Body of pancreas (tissue), 4 donors: ENCODE measurements around the gene ITGBL1. TPM values are rescaled to one million over a fixed set of nuclear protein-coding genes. Genes with fewer than 3 reads are reported as not detected.

Source experiments
- ATAC-seq: fragments of 150-250 bp; one replicate; pipeline ENCODE4 v1.9.1; 2016
- DNase-seq, 4 donors: peaks; one replicate each; pipeline ENCODE4 v3.0.0-alpha.2; 2019
- H3K27ac ChIP-seq, 4 donors: fragments of 200-600 bp; sonication (generic); 1 replicate in 3 of 4; 2 replicates in 1 of 4; pipeline versions ENCODE4 v1.5.1 to v1.6.1; 2016 to 2019; ENCODE audit warnings: mild to moderate bottlenecking in 1 of 4, mixed read lengths in 1 of 4, moderate library complexity in 1 of 4
- H3K27me3 ChIP-seq, 2 donors: fragments of 200-600 bp; sonication (generic); one replicate each; pipeline ENCODE4 v1.6.0; 2016; ENCODE audit warnings: mild to moderate bottlenecking in 1 of 2
- H3K36me3 ChIP-seq, 2 donors: fragments of 200-600 bp; sonication (generic); replicated peaks in 1 of 2; 2 replicates each; pipeline ENCODE4 v1.5.1; 2016; ENCODE audit warnings: low read depth in 2 of 2; ENCODE audit not compliant: insufficient read depth in 1 of 2
- H3K4me1 ChIP-seq: fragments of 200-600 bp; sonication (generic); one replicate; pipeline ENCODE4 v1.6.0; 2016
- H3K4me3 ChIP-seq, 2 donors: fragments of 200-600 bp; sonication (generic); 1 replicate in 1 of 2; 2 replicates in 1 of 2; pipeline ENCODE4 v1.5.1; 2016 to 2019
- H3K9me3 ChIP-seq, 3 donors: fragments of 200-600 bp; sonication (generic); 1 replicate in 2 of 3; 2 replicates in 1 of 3; pipeline ENCODE4 v1.5.1; 2016
- POLR2A ChIP-seq, 3 donors: fragments of 450-650 bp; IDR thresholded peaks; one replicate each; pipeline ENCODE4 v1.6.1; 2016; ENCODE audit warnings: antibody characterized with exemption in 3 of 3, mild to moderate bottlenecking in 2 of 3
- WGBS, 2 donors: methylation state at CpG; one replicate each; pipeline ENCODE4 v1.1.5; 2017; 5-methylcytosine and 5-hydroxymethylcytosine counted together
- intact Hi-C: fragments of 100-400 bp; cut with DNase I; formaldehyde crosslinking; loops from one replicate; pipeline ENCODE4 v1.15.1; 2023
- total RNA-seq, 2 donors: library from RNA; depleted of rRNA; stranded (reverse); fragments of >200 nt; gene quantifications; one replicate each; pipeline ENCODE4 v1.1.0, GENCODE V29; 2016
- TF ChIP-seq, protein P1 (sequence below), 7 experiments: fragments of 450-650 bp in 4 of 7; fragments of 200-600 bp in 3 of 7; sonication (generic) in 3 of 7; IDR thresholded peaks; one replicate each; pipeline ENCODE4 v1.5.1; 2016 to 2019; ENCODE audit warnings: antibody characterized with exemption in 7 of 7

ITGBL1 gene
- total RNA-seq, 2 donors from 2014 or later = 1.3 to 10.4 TPM

DNA sequence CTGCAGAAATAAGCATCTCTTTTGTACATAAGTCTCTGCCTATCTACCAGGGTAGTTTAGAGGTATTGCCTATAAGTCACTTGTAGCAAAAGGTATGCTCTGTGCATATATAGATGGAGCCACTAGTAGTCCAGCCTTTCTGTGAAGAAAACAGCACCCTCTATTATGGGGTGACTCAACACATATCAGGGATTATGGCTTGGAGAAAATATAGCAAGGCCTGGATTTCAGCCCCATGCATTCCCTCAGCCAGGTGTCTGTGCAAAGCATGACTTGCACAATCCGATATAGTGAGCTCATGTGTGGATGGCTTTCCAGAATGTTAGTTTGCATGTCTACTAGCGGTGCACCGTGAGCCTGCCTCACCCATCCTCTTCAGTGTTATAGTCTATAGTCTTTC, 22.7 kb upstream of the ITGBL1 start:
- no peaks in the 10 kb centered on the region for H3K9me3 ChIP-seq
- TF ChIP-seq, protein P1, sequence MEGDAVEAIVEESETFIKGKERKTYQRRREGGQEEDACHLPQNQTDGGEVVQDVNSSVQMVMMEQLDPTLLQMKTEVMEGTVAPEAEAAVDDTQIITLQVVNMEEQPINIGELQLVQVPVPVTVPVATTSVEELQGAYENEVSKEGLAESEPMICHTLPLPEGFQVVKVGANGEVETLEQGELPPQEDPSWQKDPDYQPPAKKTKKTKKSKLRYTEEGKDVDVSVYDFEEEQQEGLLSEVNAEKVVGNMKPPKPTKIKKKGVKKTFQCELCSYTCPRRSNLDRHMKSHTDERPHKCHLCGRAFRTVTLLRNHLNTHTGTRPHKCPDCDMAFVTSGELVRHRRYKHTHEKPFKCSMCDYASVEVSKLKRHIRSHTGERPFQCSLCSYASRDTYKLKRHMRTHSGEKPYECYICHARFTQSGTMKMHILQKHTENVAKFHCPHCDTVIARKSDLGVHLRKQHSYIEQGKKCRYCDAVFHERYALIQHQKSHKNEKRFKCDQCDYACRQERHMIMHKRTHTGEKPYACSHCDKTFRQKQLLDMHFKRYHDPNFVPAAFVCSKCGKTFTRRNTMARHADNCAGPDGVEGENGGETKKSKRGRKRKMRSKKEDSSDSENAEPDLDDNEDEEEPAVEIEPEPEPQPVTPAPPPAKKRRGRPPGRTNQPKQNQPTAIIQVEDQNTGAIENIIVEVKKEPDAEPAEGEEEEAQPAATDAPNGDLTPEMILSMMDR (IDR thresholded peaks at IDR 0.05) = no peak
- no peak for TF ChIP-seq POLR2A (IDR thresholded peaks at IDR 0.05)
- intact Hi-C loops = no loop called here
- no peak overlapping the region for H3K4me3 ChIP-seq
- H3K27ac ChIP-seq = no peak overlapping the region
- peaks cover under 1% of the 10 kb centered on the region for H3K4me1 ChIP-seq
- no peaks in the 10 kb centered on the region for H3K36me3 ChIP-seq
- ATAC-seq (no peak), DNase-seq (no peak)
- H3K27me3 ChIP-seq = no peaks in the 10 kb centered on the region
- 90 to 98% methylated on average over 3 of the region's 3 CpGs for WGBS, 2 donors

DNA sequence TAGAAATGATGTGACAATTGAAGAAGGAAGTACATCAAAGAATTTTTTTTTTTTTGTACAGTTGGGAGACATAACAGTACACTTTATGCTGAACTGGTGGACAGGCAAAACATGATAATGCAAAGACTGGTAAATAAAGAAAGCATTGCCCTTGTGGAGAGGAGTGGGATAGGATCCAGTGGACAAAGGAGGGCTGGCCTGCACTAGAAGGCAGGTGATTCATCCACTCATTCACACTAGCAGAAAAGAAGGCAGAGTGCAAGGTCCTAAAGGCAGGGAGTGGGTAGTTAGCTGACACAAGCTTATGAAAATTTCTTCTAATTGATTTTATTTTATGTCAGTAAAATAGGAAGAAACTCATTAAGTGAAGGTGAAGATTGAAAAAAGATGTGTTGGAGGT, 18.6 kb upstream of the ITGBL1 start:
- Histone ChIP-seq H3K27me3 (no peaks in the 10 kb centered on the region), H3K27ac (no peak overlapping the region), H3K4me1 (no peaks in the 10 kb centered on the region), H3K36me3 (no peaks in the 10 kb centered on the region), H3K4me3 (no peak overlapping the region), H3K9me3 (no peaks in the 10 kb centered on the region)
- intact Hi-C loops = no loop called here
- DNase-seq = no peak
- no peak for TF ChIP-seq POLR2A (IDR thresholded peaks at IDR 0.05)
- TF ChIP-seq, protein P1 (IDR thresholded peaks at IDR 0.05) = no peak
- no peak for ATAC-seq

DNA sequence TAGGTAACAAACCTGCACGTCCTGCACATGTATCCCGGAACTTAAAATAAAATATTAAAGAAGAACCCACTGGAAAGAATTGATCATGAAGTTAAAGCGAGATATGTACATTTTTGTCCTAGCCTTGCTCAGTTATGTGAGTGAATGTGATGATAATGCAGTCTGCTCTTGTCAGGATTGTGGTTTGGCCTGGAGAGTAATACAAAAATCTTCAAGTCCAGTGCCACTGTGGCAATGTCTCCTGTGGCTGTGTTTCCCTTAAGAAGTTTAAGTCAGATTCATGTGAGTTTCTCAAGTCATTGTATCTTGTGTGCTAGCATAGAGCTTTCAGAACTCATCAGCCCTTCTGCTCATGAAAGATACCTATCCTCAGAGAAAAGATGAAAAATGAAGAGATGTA, 18.0 kb upstream of the ITGBL1 start:
- no peak for ATAC-seq
- no peaks in the 10 kb centered on the region for H3K27me3 ChIP-seq
- no peaks in the 10 kb centered on the region for H3K9me3 ChIP-seq
- intact Hi-C loops = no loop called here
- TF ChIP-seq, protein P1 (IDR thresholded peaks at IDR 0.05) = no peak
- no peak for TF ChIP-seq POLR2A (IDR thresholded peaks at IDR 0.05)
- H3K27ac ChIP-seq = no peak overlapping the region
- H3K4me3 ChIP-seq = no peak overlapping the region
- 75 to 85% methylated on average over 3 of the region's 3 CpGs for WGBS, 2 donors
- DNase-seq = no peak
- no peaks in the 10 kb centered on the region for H3K4me1 ChIP-seq
- no peaks in the 10 kb centered on the region for H3K36me3 ChIP-seq

DNA sequence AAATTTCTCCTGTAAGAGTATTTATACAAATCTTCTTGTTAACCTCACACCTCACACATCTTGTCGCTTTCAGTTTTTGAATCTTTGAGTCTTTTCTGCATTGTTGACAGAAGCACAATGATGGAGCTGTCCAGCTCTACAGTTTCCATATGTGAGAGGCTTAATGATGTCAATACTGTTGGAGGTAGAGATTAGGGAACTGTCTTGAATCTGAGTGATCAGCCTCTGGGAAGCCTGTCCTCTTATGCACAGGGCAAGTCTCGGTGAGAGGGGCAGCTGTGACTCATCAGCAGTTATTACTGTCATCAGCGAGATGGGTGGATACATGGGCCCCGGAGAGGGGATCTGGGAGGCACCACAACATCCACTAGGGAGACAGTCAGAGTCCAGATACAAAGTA, 4.6 kb upstream of the ITGBL1 start:
- intact Hi-C loops = no loop called here
- H3K4me1 ChIP-seq = no peaks in the 10 kb centered on the region
- no peak for DNase-seq
- H3K27me3 ChIP-seq = no peaks in the 10 kb centered on the region
- no peak overlapping the region for H3K4me3 ChIP-seq
- H3K9me3 ChIP-seq = no peaks in the 10 kb centered on the region
- TF ChIP-seq, protein P1 (IDR thresholded peaks at IDR 0.05) = no peak
- no peak for TF ChIP-seq POLR2A (IDR thresholded peaks at IDR 0.05)
- H3K36me3 ChIP-seq = no peaks in the 10 kb centered on the region
- WGBS, 2 donors = 76 to 83% methylated on average over 4 of the region's 4 CpGs
- no peak for ATAC-seq
- H3K27ac ChIP-seq = no peak overlapping the region

DNA sequence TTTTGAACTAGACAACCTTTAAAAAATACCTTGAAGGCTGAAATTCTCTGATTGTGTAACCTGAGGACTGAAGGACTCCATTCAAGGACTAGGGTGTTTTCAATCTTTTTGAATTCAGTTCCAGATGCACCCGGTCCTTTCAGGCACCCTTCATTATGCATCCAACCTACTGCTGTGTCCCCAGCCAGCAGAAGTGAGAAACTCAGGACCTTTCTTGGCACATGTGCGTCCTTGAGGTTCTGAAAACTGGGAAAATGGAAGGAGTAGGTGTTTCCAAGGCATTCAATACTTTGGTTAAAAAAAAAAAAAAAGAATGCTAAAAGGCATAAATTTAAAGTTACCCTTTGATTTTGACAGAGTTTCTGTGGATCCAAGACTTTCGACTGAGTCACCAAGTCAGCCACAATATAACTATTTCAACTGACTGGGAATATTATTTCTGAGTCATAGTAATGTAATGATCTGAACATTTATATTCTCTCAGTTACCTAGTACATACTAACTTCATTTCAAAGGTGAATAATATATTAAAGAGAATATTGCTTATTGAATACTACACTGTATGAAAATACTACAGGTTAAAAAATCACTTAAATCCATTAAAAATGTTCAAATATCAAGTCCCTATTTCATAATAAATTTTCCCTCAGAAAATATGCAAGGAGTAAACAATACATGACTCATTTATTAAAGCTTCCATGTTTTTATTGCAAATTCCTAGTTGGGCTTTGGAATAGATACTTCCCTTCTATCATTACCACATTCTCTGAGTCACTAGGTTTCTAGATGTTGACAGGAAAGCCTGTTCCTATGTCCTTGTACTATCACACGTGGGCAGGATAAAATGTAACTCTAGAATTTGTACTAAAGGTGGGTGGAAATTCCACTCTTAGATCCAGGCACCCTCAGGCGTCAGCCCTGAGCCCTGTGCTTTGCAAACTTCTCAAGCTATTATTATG, 2.4 kb upstream of the ITGBL1 start:
- no peak overlapping the region for H3K27ac ChIP-seq
- H3K36me3 ChIP-seq = no peaks in the 10 kb centered on the region
- intact Hi-C loops = no loop called here
- H3K4me1 ChIP-seq = no peaks in the 10 kb centered on the region
- 55% methylated on average over 5 of the region's 5 CpGs for WGBS, 2 donors
- DNase-seq (no peak), ATAC-seq (no peak)
- TF ChIP-seq, protein P1 (IDR thresholded peaks at IDR 0.05) = no peak
- TF ChIP-seq POLR2A (IDR thresholded peaks at IDR 0.05) = no peak
- no peaks in the 10 kb centered on the region for H3K9me3 ChIP-seq
- H3K27me3 ChIP-seq = no peaks in the 10 kb centered on the region
- no peak overlapping the region for H3K4me3 ChIP-seq
